Natural killer cell (primary cell): ENCODE data around the gene PHLPP1. TPM values are rescaled to one million over a fixed set of nuclear protein-coding genes. Genes with fewer than 3 reads are reported as not detected.
A peak's percentile ranks its signal among the peaks of the same experiment; 100 is the strongest.

Experiments
- ATAC-seq, 3 donors: fragments of 150-1000 bp in 2 of 3; fragments of 200-7000 bp in 1 of 3; cut with Tn5 transposase; 1 replicate in 1 of 3; 2 replicates in 2 of 3; pipeline ENCODE4 v1.10.0; 2021; ENCODE audit warnings: mild to moderate bottlenecking in 2 of 3, moderate library complexity in 2 of 3
- DNase-seq, 2 donors: peaks; one replicate each; pipeline versions ENCODE4 v3.0.0 to v3.0.0-alpha.2; 2013 to 2021; ENCODE audit warnings: mixed read lengths in 1 of 2
- H3K27ac ChIP-seq: one replicate; pipeline ENCODE4 v1.5.1; 2013; ENCODE audit warnings: mild to moderate bottlenecking, low read length
- H3K27me3 ChIP-seq: one replicate; pipeline ENCODE4 v1.6.1; 2013; ENCODE audit warnings: low read length; ENCODE audit not compliant: control insufficient read depth, insufficient read depth
- H3K36me3 ChIP-seq: one replicate; pipeline ENCODE4 v1.6.1; 2013; ENCODE audit warnings: low read length; ENCODE audit not compliant: control insufficient read depth, insufficient read depth
- H3K4me1 ChIP-seq: one replicate; pipeline ENCODE4 v1.6.1; 2013; ENCODE audit warnings: low read length; ENCODE audit not compliant: control insufficient read depth, insufficient read depth
- H3K4me3 ChIP-seq: one replicate; pipeline ENCODE4 v1.5.1; 2013; ENCODE audit warnings: low read length
- H3K9me3 ChIP-seq: one replicate; pipeline ENCODE4 v1.6.1; 2013; ENCODE audit warnings: low read length; ENCODE audit not compliant: control insufficient read depth, insufficient read depth
- H3K27ac Mint-ChIP-seq, 2 donors: one replicate each; pipeline ENCODE4 v1.8.0; 2022; ENCODE audit warnings: mild to moderate bottlenecking in 2 of 2, mixed read lengths in 2 of 2, moderate library complexity in 1 of 2
- H3K27me3 Mint-ChIP-seq, 2 donors: one replicate each; pipeline ENCODE4 v1.8.0; 2022; ENCODE audit warnings: low read depth in 2 of 2, mixed read lengths in 2 of 2
- H3K36me3 Mint-ChIP-seq: one replicate; pipeline ENCODE4 v1.8.0; 2022; ENCODE audit warnings: mixed read lengths
- H3K4me1 Mint-ChIP-seq, 2 donors: one replicate each; pipeline ENCODE4 v1.8.0; 2022; ENCODE audit warnings: mixed read lengths in 2 of 2
- H3K4me3 Mint-ChIP-seq: one replicate; pipeline ENCODE4 v1.8.0; 2022; ENCODE audit warnings: mild to moderate bottlenecking, moderate library complexity, mixed read lengths
- H3K9me3 Mint-ChIP-seq, 2 donors: one replicate each; pipeline ENCODE4 v1.8.0; 2022; ENCODE audit warnings: mixed read lengths in 2 of 2
- WGBS: methylation state at CpG from one replicate; pipeline ENCODE4 v1.1.7; 2013; ENCODE audit warnings: missing lambda C conversion rate; ENCODE audit not compliant: insufficient coverage; 5-methylcytosine and 5-hydroxymethylcytosine counted together
- intact Hi-C: fragments of 100-400 bp; cut with micrococcal nuclease; formaldehyde crosslinking; loops from one replicate; pipeline ENCODE4 v1.14.2; 2022
- total RNA-seq, 4 donors: library from RNA; stranded (reverse); fragments of 120-200 nt in 1 of 4; gene quantifications; one replicate each; pipeline versions ENCODE4 v1.2.3 to v1.2.4, GENCODE V29; 2013 to 2022
- TF ChIP-seq, protein P1 (sequence below): fragments of 200-600 bp; IDR thresholded peaks from one replicate; pipeline ENCODE4 v1.8.0; 2022; ENCODE audit warnings: antibody characterized with exemption

Gene PHLPP1
- total RNA-seq, 3 donors from 2014 or later (not counting 1 experiment from before 2014, with no cell fraction given), result 12.1 to 14.8 (median 12.2) TPM

DNA sequence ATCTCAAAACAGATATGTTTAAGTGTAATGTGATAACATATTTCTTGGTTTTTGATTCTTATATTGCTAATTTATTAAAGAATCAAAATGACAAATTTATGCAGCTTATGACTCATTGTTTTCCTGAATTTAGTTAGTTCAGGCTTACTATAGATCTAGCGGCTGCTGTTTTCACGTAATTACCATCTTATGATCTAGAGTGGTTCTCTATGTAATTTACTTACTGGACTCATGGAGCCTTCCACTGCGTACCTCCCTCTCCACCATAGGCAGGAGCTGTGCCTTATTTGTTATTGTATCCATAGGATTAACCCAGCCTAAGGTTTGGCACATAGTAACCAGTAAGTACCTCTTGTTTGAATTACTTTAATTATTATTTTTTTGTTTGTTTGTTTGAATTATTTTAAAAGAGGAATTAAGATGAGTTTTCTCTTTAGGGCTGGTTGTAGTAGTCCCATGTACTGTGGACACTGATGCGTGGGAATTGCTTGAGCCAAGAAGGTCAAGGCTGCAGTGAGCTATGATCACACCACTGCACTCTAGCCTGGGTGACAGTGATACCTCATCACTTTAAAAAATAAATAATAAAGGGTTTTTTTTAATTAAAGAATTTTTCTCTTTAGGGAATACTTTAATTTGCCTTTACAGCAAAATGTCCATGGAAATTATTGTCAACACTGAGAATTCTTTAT lies 165.5 kb downstream of the PHLPP1 start:
- 96% methylated on average over 3 of the region's 4 CpGs for WGBS
- no peak for ATAC-seq

GRCh38 chr18:62881509-62882016 lies 166.2 kb downstream of the PHLPP1 start:
- DNase-seq (no peak), ATAC-seq (peak; percentile 55 to 83 (median 72))
- Histone ChIP-seq H3K9me3 (no peaks in the 10 kb centered on the region), H3K27me3 (no peaks in the 10 kb centered on the region), H3K27ac (no peak overlapping the region), H3K36me3 (no peaks in the 10 kb centered on the region), H3K4me1 (no peaks in the 10 kb centered on the region), H3K4me3 (no peak overlapping the region)
- Mint-ChIP-seq H3K4me1 (peaks cover 7 to 14% of the 10 kb centered on the region in 2 donors), H3K36me3 (no peaks in the 10 kb centered on the region), H3K27ac (peak overlapping the region in 1 of 2 donors; percentile 11), H3K4me3 (no peak overlapping the region), H3K9me3 (no peaks in the 10 kb centered on the region), H3K27me3 (no peaks in the 10 kb centered on the region)
- TF ChIP-seq, protein P1, sequence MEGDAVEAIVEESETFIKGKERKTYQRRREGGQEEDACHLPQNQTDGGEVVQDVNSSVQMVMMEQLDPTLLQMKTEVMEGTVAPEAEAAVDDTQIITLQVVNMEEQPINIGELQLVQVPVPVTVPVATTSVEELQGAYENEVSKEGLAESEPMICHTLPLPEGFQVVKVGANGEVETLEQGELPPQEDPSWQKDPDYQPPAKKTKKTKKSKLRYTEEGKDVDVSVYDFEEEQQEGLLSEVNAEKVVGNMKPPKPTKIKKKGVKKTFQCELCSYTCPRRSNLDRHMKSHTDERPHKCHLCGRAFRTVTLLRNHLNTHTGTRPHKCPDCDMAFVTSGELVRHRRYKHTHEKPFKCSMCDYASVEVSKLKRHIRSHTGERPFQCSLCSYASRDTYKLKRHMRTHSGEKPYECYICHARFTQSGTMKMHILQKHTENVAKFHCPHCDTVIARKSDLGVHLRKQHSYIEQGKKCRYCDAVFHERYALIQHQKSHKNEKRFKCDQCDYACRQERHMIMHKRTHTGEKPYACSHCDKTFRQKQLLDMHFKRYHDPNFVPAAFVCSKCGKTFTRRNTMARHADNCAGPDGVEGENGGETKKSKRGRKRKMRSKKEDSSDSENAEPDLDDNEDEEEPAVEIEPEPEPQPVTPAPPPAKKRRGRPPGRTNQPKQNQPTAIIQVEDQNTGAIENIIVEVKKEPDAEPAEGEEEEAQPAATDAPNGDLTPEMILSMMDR, result no peak
- intact Hi-C loops, result no loop called here
- WGBS, result 67% methylated on average over 4 of the region's 4 CpGs

More for the DNA sequence above, 165.5 kb downstream of the PHLPP1 start:
- no peak overlapping the region for H3K27ac ChIP-seq
- TF ChIP-seq, protein P1, result no peak
- H3K9me3 ChIP-seq, result no peaks in the 10 kb centered on the region
- Mint-ChIP-seq H3K4me3 (no peak overlapping the region), H3K36me3 (no peaks in the 10 kb centered on the region), H3K4me1 (peaks cover 7 to 14% of the 10 kb centered on the region in 2 donors), H3K9me3 (no peaks in the 10 kb centered on the region), H3K27me3 (no peaks in the 10 kb centered on the region), H3K27ac (no peak overlapping the region)
- H3K4me1 ChIP-seq, result no peaks in the 10 kb centered on the region
- H3K36me3 ChIP-seq, result no peaks in the 10 kb centered on the region
- intact Hi-C loops, result no loop called here
- DNase-seq, result no peak
- no peaks in the 10 kb centered on the region for H3K27me3 ChIP-seq
- H3K4me3 ChIP-seq, result no peak overlapping the region

- intact Hi-C loops, result no loop called here
- peaks cover 7 to 14% of the 10 kb centered on the region in 2 donors for H3K4me1 Mint-ChIP-seq
- 79% methylated on average over 6 of the region's 6 CpGs for WGBS
- ATAC-seq (no peak), DNase-seq (no peak)
- no peak overlapping the region for H3K27ac Mint-ChIP-seq
- no peaks in the 10 kb centered on the region for H3K4me1 ChIP-seq
- TF ChIP-seq, protein P1, result no peak
- no peak overlapping the region for H3K4me3 Mint-ChIP-seq
- no peaks in the 10 kb centered on the region for H3K36me3 Mint-ChIP-seq
- H3K36me3 ChIP-seq, result no peaks in the 10 kb centered on the region
- no peaks in the 10 kb centered on the region for H3K9me3 Mint-ChIP-seq
- H3K27me3 ChIP-seq, result no peaks in the 10 kb centered on the region
- H3K27me3 Mint-ChIP-seq, result no peaks in the 10 kb centered on the region
- no peak overlapping the region for H3K4me3 ChIP-seq
- no peak overlapping the region for H3K27ac ChIP-seq
- H3K9me3 ChIP-seq, result no peaks in the 10 kb centered on the region
Observed at GRCh38 chr18:62883937-62884735, 168.8 kb downstream of the PHLPP1 start.
